ENCODE measurements around the gene IQCK.

GRCh38 chr16:19703172-19703889 is 14.7 kb upstream of the IQCK start:
- TF ChIP-seq REST (IDR thresholded peaks at IDR 0.05; ENCODE audit: low read depth) (no peak), YY1 (IDR thresholded peaks at IDR 0.05; ENCODE audit: low read depth) (no peak), RAD21 (IDR thresholded peaks at IDR 0.05; ENCODE audit: low read depth) (no peak), MAX (IDR thresholded peaks at IDR 0.05) (no peak), ZBTB7A (IDR thresholded peaks at IDR 0.05; ENCODE audit: low read depth) (no peak), EP300 (IDR thresholded peaks at IDR 0.05; ENCODE audit: borderline replicate concordance) (no peak), FOXM1 (IDR thresholded peaks at IDR 0.05; ENCODE audit: borderline replicate concordance, low read depth) (no peak), TAF1 (IDR thresholded peaks at IDR 0.05; ENCODE audit: low read depth) (no peak), CREB1 (IDR thresholded peaks at IDR 0.05; ENCODE audit: low read depth) (no peak), TEAD4 (IDR thresholded peaks at IDR 0.05) (no peak), CEBPB (IDR thresholded peaks at IDR 0.05) (no peak), USF1 (IDR thresholded peaks at IDR 0.05) (no peak), TCF12 (IDR thresholded peaks at IDR 0.05; ENCODE audit: low read depth) (no peak), EGR1 (IDR thresholded peaks at IDR 0.05) (no peak)

Measured in Ishikawa (cell line).